ENCODE data around the gene MOSMO.
"Not testable (repeated sequence)": the region's sequence is repeated elsewhere in the genome, so short reads cannot be mapped to it uniquely, and the experiment has no call there.

- not testable (repeated sequence) for TF ChIP-seq EGR1 (conservative IDR thresholded peaks at IDR 0.05); MGA (IDR thresholded peaks at IDR 0.05); CTCF (IDR thresholded peaks at IDR 0.05 in 2 of 3, conservative IDR thresholded peaks at IDR 0.05 in 1 of 3; ENCODE audit: insufficient read depth in 2 of 3, low read depth in 1 of 3, low read length in 3 of 3); NFE2L1 (tag; IDR thresholded peaks at IDR 0.05; ENCODE audit: borderline replicate concordance, low read depth); MAX (CRISPR knock-in tag; IDR thresholded peaks at IDR 0.05); YY1 (IDR thresholded peaks at IDR 0.05; ENCODE audit: borderline replicate concordance in 1 of 3, control insufficient read depth in 1 of 3, extremely low read depth in 1 of 3, insufficient read depth in 3 of 3, insufficient read length in 1 of 3, insufficient replicate concordance in 2 of 3, low read depth in 1 of 3, low read length in 2 of 3); GABPA (tag; conservative IDR thresholded peaks at IDR 0.05; ENCODE audit: low read depth); SMC3 (conservative IDR thresholded peaks at IDR 0.05; ENCODE audit: insufficient read depth, low read depth, low read length); POLR2AphosphoS2 (IDR thresholded peaks at IDR 0.05; ENCODE audit: low read length); KDM5B (IDR thresholded peaks at IDR 0.05; ENCODE audit: insufficient replicate concordance, low read depth, low read length); ESRRA (IDR thresholded peaks at IDR 0.05; ENCODE audit: borderline replicate concordance, low read depth)
Measured at GRCh38 chr16:22128537-22128936, 120.6 kb downstream of the MOSMO start.
